ENCODE results near the gene LDLRAD4. TPM values are rescaled to one million over a fixed set of nuclear protein-coding genes. Genes with fewer than 3 reads are reported as not detected.

LDLRAD4 gene
- total and polyA plus RNA-seq, 2 experiments from 2014 or later, result 0.73 to 1.9 TPM

DNA sequence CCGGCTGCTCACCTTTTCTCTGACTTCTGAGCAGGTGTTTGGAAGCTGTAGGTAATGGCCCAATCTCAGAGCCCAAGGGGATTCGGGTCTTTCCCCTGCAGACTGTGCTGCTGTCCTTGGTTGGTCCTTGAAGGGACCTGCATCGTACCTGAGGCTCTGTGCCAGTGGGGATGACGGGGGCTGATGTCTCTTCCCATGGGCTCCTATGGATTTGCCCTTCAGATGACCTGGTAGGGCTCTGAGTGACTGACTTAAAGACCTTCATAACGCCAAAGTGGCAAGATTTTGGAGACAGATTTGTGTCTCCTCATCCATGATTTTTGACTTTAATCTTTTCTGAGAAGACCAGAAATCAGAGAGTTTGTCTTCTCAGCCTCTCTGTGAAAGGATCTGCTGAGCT is 341.7 kb downstream of the LDLRAD4 start (continued):
- no peak for TF ChIP-seq ZNF462 (CRISPR knock-in tag; IDR thresholded peaks at IDR 0.05)
- TF ChIP-seq, protein P1, sequence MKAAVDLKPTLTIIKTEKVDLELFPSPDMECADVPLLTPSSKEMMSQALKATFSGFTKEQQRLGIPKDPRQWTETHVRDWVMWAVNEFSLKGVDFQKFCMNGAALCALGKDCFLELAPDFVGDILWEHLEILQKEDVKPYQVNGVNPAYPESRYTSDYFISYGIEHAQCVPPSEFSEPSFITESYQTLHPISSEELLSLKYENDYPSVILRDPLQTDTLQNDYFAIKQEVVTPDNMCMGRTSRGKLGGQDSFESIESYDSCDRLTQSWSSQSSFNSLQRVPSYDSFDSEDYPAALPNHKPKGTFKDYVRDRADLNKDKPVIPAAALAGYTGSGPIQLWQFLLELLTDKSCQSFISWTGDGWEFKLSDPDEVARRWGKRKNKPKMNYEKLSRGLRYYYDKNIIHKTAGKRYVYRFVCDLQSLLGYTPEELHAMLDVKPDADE (IDR thresholded peaks at IDR 0.05), result no peak

DNA sequence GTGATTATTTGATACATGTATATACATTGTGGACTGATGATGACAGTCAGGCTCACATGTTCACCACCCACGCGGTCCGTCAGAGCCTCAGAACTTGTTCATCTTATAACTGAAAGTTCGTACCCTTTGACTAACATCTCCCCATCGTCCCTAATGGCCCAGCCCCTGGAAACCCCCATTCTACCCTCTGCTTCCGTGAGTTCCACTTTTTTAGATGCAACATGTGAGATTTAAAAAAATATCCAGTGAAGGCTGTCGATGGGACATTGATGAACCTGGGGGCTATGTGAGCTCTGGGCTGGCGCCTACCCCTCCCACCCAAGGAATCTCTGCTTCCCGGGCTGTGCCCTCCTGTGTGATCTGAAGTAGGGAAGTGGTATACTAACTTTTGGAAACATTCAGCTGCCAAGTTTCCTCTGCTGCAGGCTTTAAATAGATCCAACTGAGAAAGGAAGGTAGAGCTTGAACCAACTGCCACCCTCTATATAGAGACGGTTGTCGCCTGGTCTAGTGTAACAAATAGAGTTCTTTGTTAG is 344.0 kb downstream of the LDLRAD4 start:
- Mint-ChIP-seq H3K27me3 (ENCODE audit: insufficient read depth, low read depth, poor library complexity) (no peaks in the 10 kb centered on the region), H3K4me1 (peaks cover 14% of the 10 kb centered on the region), H3K4me3 (no peak overlapping the region), H3K27ac (no peak overlapping the region), H3K9me3 (no peaks in the 10 kb centered on the region), H3K36me3 (ENCODE audit: low read depth) (no peaks in the 10 kb centered on the region)
- H3K4me3 ChIP-seq, result no peak overlapping the region
- no peaks in the 10 kb centered on the region for H3K9me2 ChIP-seq (ENCODE audit: insufficient read depth)
- H3K27ac ChIP-seq (ENCODE audit: low read depth), result no peak overlapping the region
- H3K36me3 ChIP-seq (ENCODE audit: insufficient read depth), result no peaks in the 10 kb centered on the region
- no peaks in the 10 kb centered on the region for H3K79me2 ChIP-seq (replicated peaks; ENCODE audit: insufficient read depth)
- no peaks in the 10 kb centered on the region; the same call in 1 of the 2 replicates for H3K4me1 ChIP-seq (ENCODE audit: insufficient read depth)
- H3K4me2 ChIP-seq, result no peak overlapping the region
- ATAC-seq (no peak), DNase-seq (ENCODE audit: low spot score) (no peak)
- H4K20me1 ChIP-seq (replicated peaks; ENCODE audit: insufficient read depth), result no peaks in the 10 kb centered on the region
- no peak overlapping the region for H2AFZ ChIP-seq
- H3K27me3 ChIP-seq (ENCODE audit: insufficient read depth), result no peaks in the 10 kb centered on the region
- H3F3A ChIP-seq (replicated peaks; ENCODE audit: low read depth), result no peaks in the 10 kb centered on the region
- TF ChIP-seq NANOG (IDR thresholded peaks at IDR 0.05; ENCODE audit: borderline replicate concordance) (no peak), ZNF114 (CRISPR knock-in tag; IDR thresholded peaks at IDR 0.05) (no peak), ZNF331 (CRISPR knock-in tag; IDR thresholded peaks at IDR 0.05; ENCODE audit: low read depth) (no peak), ZNF462 (CRISPR knock-in tag; IDR thresholded peaks at IDR 0.05) (no peak)

Measured in GM23338 (cell line).